ENCODE results near the gene LACTB. TPM values are rescaled to one million over a fixed set of nuclear protein-coding genes. Genes with fewer than 3 reads are reported as not detected.
A peak's percentile ranks its signal among the peaks of the same experiment; 100 is the strongest.

Gene LACTB
- total and polyA plus RNA-seq, 2 of the 13 experiments (the other 11 are each of a cell fraction or from before 2014, with no cell fraction given), result 14.8 to 23.0 TPM

DNA sequence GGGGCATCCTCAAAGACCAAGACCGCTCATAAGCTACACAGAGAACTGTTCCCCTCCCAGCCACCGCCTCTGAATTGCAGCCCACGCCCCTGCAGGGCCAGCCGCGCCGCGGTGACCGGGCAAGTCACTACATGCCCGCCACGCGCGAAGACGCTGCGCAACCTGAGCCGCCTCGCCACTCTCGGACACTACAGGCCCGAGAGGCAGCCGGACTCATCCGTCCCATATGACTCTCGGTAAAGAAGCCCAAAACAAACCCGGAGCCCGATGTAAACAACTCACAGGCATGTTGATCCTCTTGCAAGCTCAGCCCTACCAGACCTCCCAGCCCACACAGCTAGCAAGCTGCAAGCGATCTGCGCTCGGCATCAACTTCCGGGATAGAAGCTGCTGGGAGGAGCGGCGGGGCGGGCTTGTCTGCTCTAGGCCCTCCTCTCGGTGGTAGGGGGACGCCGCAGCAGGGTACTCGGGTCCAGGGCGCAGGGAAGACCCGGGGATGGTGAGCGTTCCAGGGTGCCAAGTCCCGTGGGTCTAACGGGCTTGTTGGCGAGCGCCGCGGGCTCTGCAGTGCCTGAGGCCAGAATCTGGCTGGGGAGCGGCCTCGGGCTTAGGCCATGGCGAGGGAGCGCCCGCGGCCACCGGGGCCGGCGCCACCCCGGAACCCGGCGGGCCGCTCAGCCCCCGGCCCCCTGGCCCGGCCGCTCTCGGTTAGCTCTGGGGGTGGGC lies 35.6 kb downstream of the LACTB start, which contains the start of gene RPS27L (continued):
- TF ChIP-seq, protein P1, sequence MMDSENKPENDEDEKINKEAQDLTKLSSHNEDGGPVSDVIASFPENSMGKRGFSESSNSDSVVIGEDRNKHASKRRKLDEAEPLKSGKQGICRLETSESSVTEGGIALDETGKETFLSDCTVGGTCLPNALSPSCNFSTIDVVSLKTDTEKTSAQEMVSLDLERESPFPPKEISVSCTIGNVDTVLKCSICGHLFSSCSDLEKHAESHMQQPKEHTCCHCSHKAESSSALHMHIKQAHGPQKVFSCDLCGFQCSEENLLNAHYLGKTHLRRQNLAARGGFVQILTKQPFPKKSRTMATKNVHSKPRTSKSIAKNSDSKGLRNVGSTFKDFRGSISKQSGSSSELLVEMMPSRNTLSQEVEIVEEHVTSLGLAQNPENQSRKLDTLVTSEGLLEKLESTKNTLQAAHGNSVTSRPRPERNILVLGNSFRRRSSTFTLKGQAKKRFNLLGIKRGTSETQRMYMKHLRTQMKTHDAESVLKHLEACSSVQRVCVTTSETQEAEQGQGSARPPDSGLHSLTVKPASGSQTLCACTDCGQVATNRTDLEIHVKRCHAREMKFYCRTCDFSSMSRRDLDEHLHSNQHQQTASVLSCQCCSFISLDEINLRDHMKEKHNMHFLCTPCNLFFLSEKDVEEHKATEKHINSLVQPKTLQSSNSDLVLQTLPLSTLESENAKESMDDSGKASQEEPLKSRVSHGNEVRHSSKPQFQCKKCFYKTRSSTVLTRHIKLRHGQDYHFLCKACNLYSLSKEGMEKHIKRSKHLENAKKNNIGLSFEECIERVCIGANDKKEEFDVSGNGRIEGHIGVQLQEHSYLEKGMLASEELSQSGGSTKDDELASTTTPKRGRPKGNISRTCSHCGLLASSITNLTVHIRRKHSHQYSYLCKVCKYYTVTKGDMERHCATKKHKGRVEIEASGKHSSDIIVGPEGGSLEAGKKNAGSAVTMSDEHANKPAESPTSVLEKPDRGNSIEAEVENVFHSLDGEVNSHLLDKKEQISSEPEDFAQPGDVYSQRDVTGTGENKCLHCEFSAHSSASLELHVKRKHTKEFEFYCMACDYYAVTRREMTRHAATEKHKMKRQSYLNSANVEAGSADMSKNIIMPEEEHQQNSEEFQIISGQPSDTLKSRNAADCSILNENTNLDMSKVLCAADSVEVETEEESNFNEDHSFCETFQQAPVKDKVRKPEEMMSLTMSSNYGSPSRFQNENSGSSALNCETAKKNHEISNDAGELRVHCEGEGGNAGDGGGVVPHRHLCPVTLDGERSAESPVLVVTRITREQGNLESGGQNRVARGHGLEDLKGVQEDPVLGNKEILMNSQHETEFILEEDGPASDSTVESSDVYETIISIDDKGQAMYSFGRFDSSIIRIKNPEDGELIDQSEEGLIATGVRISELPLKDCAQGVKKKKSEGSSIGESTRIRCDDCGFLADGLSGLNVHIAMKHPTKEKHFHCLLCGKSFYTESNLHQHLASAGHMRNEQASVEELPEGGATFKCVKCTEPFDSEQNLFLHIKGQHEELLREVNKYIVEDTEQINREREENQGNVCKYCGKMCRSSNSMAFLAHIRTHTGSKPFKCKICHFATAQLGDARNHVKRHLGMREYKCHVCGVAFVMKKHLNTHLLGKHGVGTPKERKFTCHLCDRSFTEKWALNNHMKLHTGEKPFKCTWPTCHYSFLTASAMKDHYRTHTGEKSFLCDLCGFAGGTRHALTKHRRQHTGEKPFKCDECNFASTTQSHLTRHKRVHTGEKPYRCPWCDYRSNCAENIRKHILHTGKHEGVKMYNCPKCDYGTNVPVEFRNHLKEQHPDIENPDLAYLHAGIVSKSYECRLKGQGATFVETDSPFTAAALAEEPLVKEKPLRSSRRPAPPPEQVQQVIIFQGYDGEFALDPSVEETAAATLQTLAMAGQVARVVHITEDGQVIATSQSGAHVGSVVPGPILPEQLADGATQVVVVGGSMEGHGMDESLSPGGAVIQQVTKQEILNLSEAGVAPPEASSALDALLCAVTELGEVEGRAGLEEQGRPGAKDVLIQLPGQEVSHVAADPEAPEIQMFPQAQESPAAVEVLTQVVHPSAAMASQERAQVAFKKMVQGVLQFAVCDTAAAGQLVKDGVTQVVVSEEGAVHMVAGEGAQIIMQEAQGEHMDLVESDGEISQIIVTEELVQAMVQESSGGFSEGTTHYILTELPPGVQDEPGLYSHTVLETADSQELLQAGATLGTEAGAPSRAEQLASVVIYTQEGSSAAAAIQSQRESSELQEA (CRISPR knock-in tag; IDR thresholded peaks at IDR 0.05; ENCODE audit: not compliant biosample characterization), result no peak
- TF ChIP-seq USF2 (IDR thresholded peaks at IDR 0.05; ENCODE audit: low read depth, low read length), result no peak
- TF ChIP-seq USF2 (CRISPR knock-in tag; IDR thresholded peaks at IDR 0.05; ENCODE audit: borderline replicate concordance), result no peak
- TF ChIP-seq KLF11 (CRISPR knock-in tag; IDR thresholded peaks at IDR 0.05), result no peak
- TF ChIP-seq, protein P2, sequence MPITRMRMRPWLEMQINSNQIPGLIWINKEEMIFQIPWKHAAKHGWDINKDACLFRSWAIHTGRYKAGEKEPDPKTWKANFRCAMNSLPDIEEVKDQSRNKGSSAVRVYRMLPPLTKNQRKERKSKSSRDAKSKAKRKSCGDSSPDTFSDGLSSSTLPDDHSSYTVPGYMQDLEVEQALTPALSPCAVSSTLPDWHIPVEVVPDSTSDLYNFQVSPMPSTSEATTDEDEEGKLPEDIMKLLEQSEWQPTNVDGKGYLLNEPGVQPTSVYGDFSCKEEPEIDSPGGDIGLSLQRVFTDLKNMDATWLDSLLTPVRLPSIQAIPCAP (CRISPR knock-in tag; IDR thresholded peaks at IDR 0.05; ENCODE audit: low read depth), result no peak
- TF ChIP-seq PHF21A (CRISPR knock-in tag; IDR thresholded peaks at IDR 0.05), result peak; percentile 47
- TF ChIP-seq PTBP1 (IDR thresholded peaks at IDR 0.05; ENCODE audit: low read depth, low read length, poor library complexity, severe bottlenecking), result no peak
- TF ChIP-seq, protein P3, sequence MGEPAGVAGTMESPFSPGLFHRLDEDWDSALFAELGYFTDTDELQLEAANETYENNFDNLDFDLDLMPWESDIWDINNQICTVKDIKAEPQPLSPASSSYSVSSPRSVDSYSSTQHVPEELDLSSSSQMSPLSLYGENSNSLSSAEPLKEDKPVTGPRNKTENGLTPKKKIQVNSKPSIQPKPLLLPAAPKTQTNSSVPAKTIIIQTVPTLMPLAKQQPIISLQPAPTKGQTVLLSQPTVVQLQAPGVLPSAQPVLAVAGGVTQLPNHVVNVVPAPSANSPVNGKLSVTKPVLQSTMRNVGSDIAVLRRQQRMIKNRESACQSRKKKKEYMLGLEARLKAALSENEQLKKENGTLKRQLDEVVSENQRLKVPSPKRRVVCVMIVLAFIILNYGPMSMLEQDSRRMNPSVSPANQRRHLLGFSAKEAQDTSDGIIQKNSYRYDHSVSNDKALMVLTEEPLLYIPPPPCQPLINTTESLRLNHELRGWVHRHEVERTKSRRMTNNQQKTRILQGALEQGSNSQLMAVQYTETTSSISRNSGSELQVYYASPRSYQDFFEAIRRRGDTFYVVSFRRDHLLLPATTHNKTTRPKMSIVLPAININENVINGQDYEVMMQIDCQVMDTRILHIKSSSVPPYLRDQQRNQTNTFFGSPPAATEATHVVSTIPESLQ (CRISPR knock-in tag; conservative IDR thresholded peaks at IDR 0.05), result no peak

All from HepG2 (cell line).